ENCODE results near the gene KDM2B. TPM values are rescaled to one million over a fixed set of nuclear protein-coding genes. Genes with fewer than 3 reads are reported as not detected.

Gene KDM2B
- polyA plus RNA-seq, 1 donor from 2014 or later = 85.5 TPM

DNA sequence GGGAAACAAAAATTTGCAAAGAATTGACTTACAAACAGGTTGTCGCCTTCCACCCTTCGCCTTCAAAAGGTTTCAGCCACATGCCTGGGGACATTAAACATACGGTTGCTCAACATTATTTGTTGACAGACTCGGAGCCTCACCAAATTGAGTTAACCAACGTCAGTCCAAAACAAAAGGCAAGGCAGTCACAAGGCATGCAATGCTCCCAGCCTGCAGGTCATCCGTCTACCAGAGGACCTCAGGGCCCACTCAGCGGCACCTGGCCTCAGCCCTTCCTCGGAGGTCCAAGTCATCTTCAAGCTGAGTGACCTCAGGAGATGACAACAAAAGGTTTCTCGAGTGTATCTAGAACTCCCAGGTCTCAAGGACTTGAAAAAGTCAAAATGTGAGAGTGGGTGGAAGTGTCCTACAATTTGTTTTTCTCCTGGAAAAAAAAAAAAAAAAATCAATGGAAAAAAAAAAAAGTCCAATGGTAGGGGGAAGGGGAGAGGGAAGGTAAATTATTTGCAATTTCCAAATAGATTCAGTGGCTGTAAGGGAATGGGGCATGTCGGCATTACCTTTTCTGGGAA is 64.3 kb downstream of the KDM2B start:
- H3K9ac ChIP-seq (ENCODE audit: low read length) = no peak overlapping the region
- no peak overlapping the region for H3K27ac ChIP-seq (ENCODE audit: low read length)
- no peaks in the 10 kb centered on the region for H3K27me3 ChIP-seq (ENCODE audit: insufficient read depth, low read depth, low read length)
- H3K79me2 ChIP-seq (replicated peaks; ENCODE audit: insufficient read depth, low read length) = no peaks in the 10 kb centered on the region
- no peaks in the 10 kb centered on the region for H3F3A ChIP-seq (ENCODE audit: insufficient read depth, low read length, poor library complexity, severe bottlenecking)
- H3K9me2 ChIP-seq (ENCODE audit: insufficient read depth, low read length) = no peaks in the 10 kb centered on the region
- H4K20me1 ChIP-seq (ENCODE audit: insufficient read depth) = no peaks in the 10 kb centered on the region
- H3K4me3 ChIP-seq (ENCODE audit: low read length) = no peak overlapping the region
- no peaks in the 10 kb centered on the region for H3K36me3 ChIP-seq (ENCODE audit: insufficient read depth, low read length)
- H3K4me2 ChIP-seq (ENCODE audit: low read length) = no peak overlapping the region
- TF ChIP-seq RAD21 (conservative IDR thresholded peaks at IDR 0.05) = no peak
- no peak for TF ChIP-seq MXI1 (conservative IDR thresholded peaks at IDR 0.05; ENCODE audit: poor library complexity, severe bottlenecking)
- no peak for TF ChIP-seq POLR2AphosphoS5 (IDR thresholded peaks at IDR 0.05)
- no peak overlapping the region for H2AFZ ChIP-seq (ENCODE audit: low read depth, low read length)
- H3K9me3 ChIP-seq (ENCODE audit: low read length) = no peaks in the 10 kb centered on the region

DNA sequence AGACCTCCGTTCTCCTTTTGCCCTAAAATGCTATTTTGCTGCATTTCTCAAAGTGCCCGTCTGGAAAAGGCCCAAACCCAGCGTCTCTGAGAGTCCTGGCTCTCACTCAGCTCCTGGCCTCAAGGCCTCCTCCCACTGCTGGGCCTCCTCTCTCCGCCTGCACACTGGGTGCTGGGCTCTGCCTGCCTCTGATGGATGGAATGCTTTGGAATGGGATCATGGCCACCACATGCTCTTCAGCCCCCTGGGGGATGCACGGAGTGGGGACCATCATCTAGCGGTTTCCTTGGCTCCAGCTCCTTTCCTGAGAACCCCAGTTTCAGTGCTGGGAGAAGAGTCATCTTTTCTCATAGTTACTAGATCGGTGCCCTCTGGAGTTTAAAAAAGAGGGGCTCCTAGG is 65.2 kb downstream of the KDM2B start:
- H3K9me2 ChIP-seq (ENCODE audit: insufficient read depth, low read length) = no peaks in the 10 kb centered on the region
- no peaks in the 10 kb centered on the region for H3F3A ChIP-seq (ENCODE audit: insufficient read depth, low read length, poor library complexity, severe bottlenecking)
- no peaks in the 10 kb centered on the region for H3K79me2 ChIP-seq (replicated peaks; ENCODE audit: insufficient read depth, low read length)
- no peak for TF ChIP-seq EZH2 (IDR thresholded peaks at IDR 0.05; ENCODE audit: borderline replicate concordance, insufficient read depth, low read length, poor library complexity, severe bottlenecking)
- TF ChIP-seq TAF1 (IDR thresholded peaks at IDR 0.05; ENCODE audit: low read depth) = no peak
- no peak for TF ChIP-seq REST (IDR thresholded peaks at IDR 0.05; ENCODE audit: borderline replicate concordance)
- TF ChIP-seq MXI1 (conservative IDR thresholded peaks at IDR 0.05; ENCODE audit: poor library complexity, severe bottlenecking) = no peak
- TF ChIP-seq SMC3 (conservative IDR thresholded peaks at IDR 0.05; ENCODE audit: poor library complexity) = no peak
- no peak for TF ChIP-seq EP300 (conservative IDR thresholded peaks at IDR 0.05; ENCODE audit: poor library complexity, severe bottlenecking)
- TF ChIP-seq RAD21 (conservative IDR thresholded peaks at IDR 0.05) = no peak
- no peak for TF ChIP-seq CTCF (IDR thresholded peaks at IDR 0.05; ENCODE audit: poor library complexity, severe bottlenecking)
- no peak for TF ChIP-seq POLR2AphosphoS5 (IDR thresholded peaks at IDR 0.05)
- H2AFZ ChIP-seq (ENCODE audit: low read depth, low read length) = no peak overlapping the region
- no peaks in the 10 kb centered on the region for H3K9me3 ChIP-seq (ENCODE audit: low read length)
- H3K27me3 ChIP-seq (ENCODE audit: insufficient read depth, low read depth, low read length) = no peaks in the 10 kb centered on the region
- H4K20me1 ChIP-seq (ENCODE audit: insufficient read depth) = no peaks in the 10 kb centered on the region
- no peak overlapping the region for H3K4me2 ChIP-seq (ENCODE audit: low read length)
- no peak overlapping the region for H3K9ac ChIP-seq (ENCODE audit: low read length)
- no peak overlapping the region for H3K4me3 ChIP-seq (ENCODE audit: low read length)
- no peak overlapping the region for H3K27ac ChIP-seq (ENCODE audit: low read length)
- H3K36me3 ChIP-seq (ENCODE audit: insufficient read depth, low read length) = no peaks in the 10 kb centered on the region
